Measurements from ENCODE around the gene FHOD3. TPM values are rescaled to one million over a fixed set of nuclear protein-coding genes. Genes with fewer than 3 reads are reported as not detected.

FHOD3 gene
- total RNA-seq, 1 donor from 2014 or later = 5.6 TPM

- Histone ChIP-seq H3K27me3 (no peaks in the 10 kb centered on the region), H3K9me3 (no peaks in the 10 kb centered on the region), H3K4me1 (no peaks in the 10 kb centered on the region), H3K36me3 (no peaks in the 10 kb centered on the region), H3K27ac (no peak overlapping the region), H3K4me3 (no peak overlapping the region)
- DNase-seq (ENCODE audit: extremely low spot score in 2 of 2) = peak in 1 of 2 donors; percentile 13
- TF ChIP-seq POLR2AphosphoS5 (IDR thresholded peaks at IDR 0.05; ENCODE audit: insufficient read depth in 1 of 2, low read depth in 1 of 2) (no peak), POLR2A (IDR thresholded peaks at IDR 0.05) (no peak)
- TF ChIP-seq, protein P1, sequence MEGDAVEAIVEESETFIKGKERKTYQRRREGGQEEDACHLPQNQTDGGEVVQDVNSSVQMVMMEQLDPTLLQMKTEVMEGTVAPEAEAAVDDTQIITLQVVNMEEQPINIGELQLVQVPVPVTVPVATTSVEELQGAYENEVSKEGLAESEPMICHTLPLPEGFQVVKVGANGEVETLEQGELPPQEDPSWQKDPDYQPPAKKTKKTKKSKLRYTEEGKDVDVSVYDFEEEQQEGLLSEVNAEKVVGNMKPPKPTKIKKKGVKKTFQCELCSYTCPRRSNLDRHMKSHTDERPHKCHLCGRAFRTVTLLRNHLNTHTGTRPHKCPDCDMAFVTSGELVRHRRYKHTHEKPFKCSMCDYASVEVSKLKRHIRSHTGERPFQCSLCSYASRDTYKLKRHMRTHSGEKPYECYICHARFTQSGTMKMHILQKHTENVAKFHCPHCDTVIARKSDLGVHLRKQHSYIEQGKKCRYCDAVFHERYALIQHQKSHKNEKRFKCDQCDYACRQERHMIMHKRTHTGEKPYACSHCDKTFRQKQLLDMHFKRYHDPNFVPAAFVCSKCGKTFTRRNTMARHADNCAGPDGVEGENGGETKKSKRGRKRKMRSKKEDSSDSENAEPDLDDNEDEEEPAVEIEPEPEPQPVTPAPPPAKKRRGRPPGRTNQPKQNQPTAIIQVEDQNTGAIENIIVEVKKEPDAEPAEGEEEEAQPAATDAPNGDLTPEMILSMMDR (IDR thresholded peaks at IDR 0.05) = no peak
- intact Hi-C loops (cut with DNase I) = no loop called here
These were observed 18.7 kb downstream of the FHOD3 start for GRCh38 chr18:36316246-36316645.

DNA sequence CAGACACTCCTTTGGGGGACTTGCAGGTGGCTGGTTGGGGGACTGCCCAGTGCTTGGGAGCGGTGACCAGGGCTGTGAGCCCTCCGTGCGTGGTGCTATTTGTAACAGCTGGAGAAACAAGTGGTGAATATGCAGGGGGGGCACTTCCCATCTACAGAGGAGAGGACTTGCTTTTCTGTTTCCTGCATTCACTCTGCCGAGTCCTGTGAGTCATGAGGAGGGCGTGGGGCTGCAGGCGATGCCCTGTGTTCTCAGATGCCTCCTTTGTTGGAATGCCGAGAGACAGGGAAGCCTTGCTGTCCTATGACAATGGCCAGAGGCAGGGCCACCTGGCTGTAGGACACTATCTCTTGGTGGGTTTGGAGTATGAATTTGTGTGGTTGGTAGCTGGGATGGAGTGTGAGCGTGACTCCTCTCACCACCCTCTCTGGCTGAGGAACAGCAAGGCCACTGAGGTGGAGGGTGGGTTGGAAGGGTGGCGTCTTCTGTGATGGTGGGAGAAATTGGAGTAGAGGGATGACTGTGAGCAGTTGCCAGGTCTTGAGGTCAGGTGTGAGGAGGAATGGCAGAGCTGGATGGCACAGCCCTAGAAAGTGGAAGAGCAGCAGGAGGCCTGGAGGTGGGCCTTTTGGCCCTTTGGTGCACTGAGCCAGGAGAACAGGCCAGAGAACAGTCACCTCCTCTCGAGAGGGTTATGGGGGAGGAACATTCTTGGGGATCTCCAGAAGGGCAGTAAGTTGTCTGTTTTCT is 24.3 kb downstream of the FHOD3 start:
- TF ChIP-seq, protein P1 (IDR thresholded peaks at IDR 0.05) = no peak
- Histone ChIP-seq H3K9me3 (no peaks in the 10 kb centered on the region), H3K27me3 (no peaks in the 10 kb centered on the region), H3K36me3 (no peaks in the 10 kb centered on the region), H3K4me1 (no peaks in the 10 kb centered on the region), H3K4me3 (no peak overlapping the region), H3K27ac (no peak overlapping the region)
- peak; percentile 55 to 76 for DNase-seq (ENCODE audit: extremely low spot score in 2 of 2)
- intact Hi-C loops (cut with DNase I) = no loop called here

DNA sequence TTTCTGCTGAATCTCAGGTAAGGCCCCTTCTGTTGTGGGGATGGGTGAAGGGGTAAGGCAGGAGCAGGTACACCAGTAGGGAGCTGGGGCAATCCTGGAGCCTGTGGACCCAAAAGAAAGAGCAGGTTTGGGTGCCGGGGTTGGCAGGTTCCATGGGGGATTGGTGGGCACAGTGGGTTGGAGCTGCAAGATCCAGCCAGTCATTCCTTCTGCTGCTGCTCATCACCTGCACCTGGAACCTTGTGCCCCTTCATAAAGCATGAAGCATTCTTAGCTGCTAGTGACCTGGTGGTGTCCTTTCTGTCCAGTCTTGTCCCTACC is 24.9 kb downstream of the FHOD3 start:
- Histone ChIP-seq H3K9me3 (no peaks in the 10 kb centered on the region), H3K27ac (no peak overlapping the region), H3K4me1 (no peaks in the 10 kb centered on the region), H3K4me3 (no peak overlapping the region), H3K27me3 (no peaks in the 10 kb centered on the region), H3K36me3 (no peaks in the 10 kb centered on the region)
- intact Hi-C loops (cut with DNase I) = no loop called here
- TF ChIP-seq POLR2AphosphoS5 (IDR thresholded peaks at IDR 0.05; ENCODE audit: insufficient read depth in 1 of 2, low read depth in 1 of 2) (no peak), POLR2A (IDR thresholded peaks at IDR 0.05) (no peak)
- TF ChIP-seq, protein P1 (IDR thresholded peaks at IDR 0.05) = no peak
- DNase-seq (ENCODE audit: extremely low spot score in 2 of 2) = peak; percentile 61 to 76

DNA sequence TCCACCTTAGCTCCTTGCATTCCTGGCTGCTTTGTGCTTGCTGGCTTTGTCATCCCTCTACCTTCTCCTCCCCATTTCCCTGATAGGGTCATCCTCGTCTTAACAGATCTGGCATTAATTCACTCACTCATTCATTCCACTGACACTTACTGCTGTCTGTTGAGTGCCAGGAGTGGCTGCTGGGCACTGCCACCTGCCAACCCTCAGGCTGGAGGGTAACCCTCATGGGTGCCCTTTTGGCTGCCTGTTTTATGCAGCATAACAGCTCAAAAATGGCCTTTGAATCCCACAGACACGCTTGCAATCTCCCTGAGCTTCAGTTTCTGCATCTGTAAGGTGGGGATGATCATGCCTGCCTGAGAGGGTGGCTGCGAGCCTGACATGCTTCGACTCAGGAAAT is 25.2 kb downstream of the FHOD3 start:
- no peak overlapping the region for H3K4me3 ChIP-seq
- DNase-seq (ENCODE audit: extremely low spot score in 2 of 2) = peak in 1 of 2 donors; percentile 77
- no peaks in the 10 kb centered on the region for H3K36me3 ChIP-seq
- TF ChIP-seq POLR2AphosphoS5 (IDR thresholded peaks at IDR 0.05; ENCODE audit: insufficient read depth in 1 of 2, low read depth in 1 of 2) = no peak
- TF ChIP-seq, protein P1 (IDR thresholded peaks at IDR 0.05) = no peak
- no peak for TF ChIP-seq POLR2A (IDR thresholded peaks at IDR 0.05)
- no peaks in the 10 kb centered on the region for H3K27me3 ChIP-seq
- no peak overlapping the region for H3K27ac ChIP-seq
- intact Hi-C loops (cut with DNase I) = no loop called here
- no peaks in the 10 kb centered on the region for H3K9me3 ChIP-seq
- no peaks in the 10 kb centered on the region for H3K4me1 ChIP-seq

GRCh38 chr18:36323421-36323820 is 25.9 kb downstream of the FHOD3 start:
- intact Hi-C loops (cut with DNase I) = no loop called here
- H3K9me3 ChIP-seq = no peaks in the 10 kb centered on the region
- no peak overlapping the region for H3K27ac ChIP-seq
- TF ChIP-seq POLR2A (IDR thresholded peaks at IDR 0.05) = no peak
- TF ChIP-seq, protein P1 (IDR thresholded peaks at IDR 0.05) = no peak
- TF ChIP-seq POLR2AphosphoS5 (IDR thresholded peaks at IDR 0.05; ENCODE audit: insufficient read depth in 1 of 2, low read depth in 1 of 2) = no peak
- no peaks in the 10 kb centered on the region for H3K27me3 ChIP-seq
- H3K4me1 ChIP-seq = no peaks in the 10 kb centered on the region
- no peaks in the 10 kb centered on the region for H3K36me3 ChIP-seq
- H3K4me3 ChIP-seq = no peak overlapping the region
- peak; percentile 60 to 64 for DNase-seq (ENCODE audit: extremely low spot score in 2 of 2)
